Measurements from ENCODE around the gene SLC25A19. TPM values are rescaled to one million over a fixed set of nuclear protein-coding genes. Genes with fewer than 3 reads are reported as not detected.

SLC25A19 gene
- total and polyA plus RNA-seq, 2 experiments from 2014 or later = 17.9 to 22.4 TPM

DNA sequence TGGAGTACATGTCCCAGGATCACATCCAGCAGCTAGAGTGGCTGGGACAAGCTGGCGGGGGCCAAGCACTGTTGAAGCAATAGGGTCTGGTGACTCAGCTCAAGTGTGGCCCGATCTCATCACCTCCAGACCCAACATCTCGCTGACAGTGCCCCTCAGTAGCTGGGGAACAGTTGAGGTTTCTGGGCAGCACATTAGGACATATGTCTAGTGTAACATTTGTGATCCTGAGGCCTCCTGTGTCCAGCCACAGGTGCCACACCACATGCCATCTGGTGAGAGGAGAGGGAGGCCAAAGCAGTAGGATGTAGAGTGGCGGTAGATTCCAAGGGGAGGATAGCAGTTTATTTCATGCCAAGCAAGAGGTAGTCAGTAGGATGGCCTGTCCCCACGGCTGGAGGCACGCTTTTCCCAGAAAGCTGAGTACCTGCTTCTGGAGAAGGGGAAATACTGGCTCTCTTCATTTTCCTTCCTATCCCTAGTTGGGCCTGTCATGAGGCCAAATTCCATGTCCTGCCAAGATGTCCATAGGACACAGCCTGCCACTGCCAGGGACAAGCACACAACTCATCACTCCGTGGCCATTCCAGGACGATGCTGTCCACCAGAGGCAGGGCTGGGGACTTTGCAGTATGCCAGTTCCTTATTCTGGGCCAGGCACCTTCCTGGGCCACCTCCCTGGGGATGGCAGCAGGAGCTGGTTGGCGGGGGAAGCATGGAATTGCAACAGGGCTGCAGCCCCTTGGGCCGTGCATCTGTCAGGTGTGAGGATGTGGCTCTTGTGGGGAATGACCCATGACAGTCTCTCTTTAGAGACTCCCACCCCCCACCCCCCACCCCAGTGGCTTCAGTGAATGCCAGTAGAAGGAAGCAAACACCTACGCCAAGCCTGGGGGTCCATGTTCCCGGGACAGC, 51.9 kb downstream of the SLC25A19 start:
- peaks cover 29% of the 10 kb centered on the region for H3K27me3 Mint-ChIP-seq (ENCODE audit: insufficient read depth, low read depth, poor library complexity)
- H3K27ac Mint-ChIP-seq = no peak overlapping the region; the same call in 1 of the 2 replicates
- peaks cover 10% of the 10 kb centered on the region; the same call in 2 of the 3 replicates for H3K4me1 Mint-ChIP-seq
- Histone ChIP-seq H3K4me1 (ENCODE audit: insufficient read depth) (no peaks in the 10 kb centered on the region), H3K27me3 (ENCODE audit: insufficient read depth) (no peaks in the 10 kb centered on the region), H3K36me3 (ENCODE audit: insufficient read depth) (peaks cover 32% of the 10 kb centered on the region), H3K27ac (ENCODE audit: low read depth) (no peak overlapping the region), H3K79me2 (replicated peaks; ENCODE audit: insufficient read depth) (no peaks in the 10 kb centered on the region), H4K20me1 (replicated peaks; ENCODE audit: insufficient read depth) (peaks cover 4% of the 10 kb centered on the region; the same call in 1 of the 2 replicates), H3K4me2 (no peak overlapping the region), H3K4me3 (no peak overlapping the region), H3K9me2 (ENCODE audit: insufficient read depth) (no peaks in the 10 kb centered on the region), H2AFZ (no peak overlapping the region), H3F3A (replicated peaks; ENCODE audit: low read depth) (peaks cover 39% of the 10 kb centered on the region)
- DNase-seq (ENCODE audit: low spot score) (no peak), ATAC-seq (no peak)
- peaks cover 89% of the 10 kb centered on the region for H3K36me3 Mint-ChIP-seq (ENCODE audit: low read depth)
- H3K4me3 Mint-ChIP-seq = no peak overlapping the region
- no peak for TF ChIP-seq ZNF114 (CRISPR knock-in tag; IDR thresholded peaks at IDR 0.05)
- TF ChIP-seq, protein P1, sequence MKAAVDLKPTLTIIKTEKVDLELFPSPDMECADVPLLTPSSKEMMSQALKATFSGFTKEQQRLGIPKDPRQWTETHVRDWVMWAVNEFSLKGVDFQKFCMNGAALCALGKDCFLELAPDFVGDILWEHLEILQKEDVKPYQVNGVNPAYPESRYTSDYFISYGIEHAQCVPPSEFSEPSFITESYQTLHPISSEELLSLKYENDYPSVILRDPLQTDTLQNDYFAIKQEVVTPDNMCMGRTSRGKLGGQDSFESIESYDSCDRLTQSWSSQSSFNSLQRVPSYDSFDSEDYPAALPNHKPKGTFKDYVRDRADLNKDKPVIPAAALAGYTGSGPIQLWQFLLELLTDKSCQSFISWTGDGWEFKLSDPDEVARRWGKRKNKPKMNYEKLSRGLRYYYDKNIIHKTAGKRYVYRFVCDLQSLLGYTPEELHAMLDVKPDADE (IDR thresholded peaks at IDR 0.05) = no peak
- no peak for TF ChIP-seq EZH2phosphoT487 (IDR thresholded peaks at IDR 0.05; ENCODE audit: unreplicated experiment)
- no peak for TF ChIP-seq EZH2 (IDR thresholded peaks at IDR 0.05; ENCODE audit: low read depth, unreplicated experiment)
- no peak for TF ChIP-seq ZNF331 (CRISPR knock-in tag; IDR thresholded peaks at IDR 0.05; ENCODE audit: low read depth)
- TF ChIP-seq CREB1 (CRISPR knock-in tag; IDR thresholded peaks at IDR 0.05; ENCODE audit: low read depth) = no peak
- TF ChIP-seq, protein P2, sequence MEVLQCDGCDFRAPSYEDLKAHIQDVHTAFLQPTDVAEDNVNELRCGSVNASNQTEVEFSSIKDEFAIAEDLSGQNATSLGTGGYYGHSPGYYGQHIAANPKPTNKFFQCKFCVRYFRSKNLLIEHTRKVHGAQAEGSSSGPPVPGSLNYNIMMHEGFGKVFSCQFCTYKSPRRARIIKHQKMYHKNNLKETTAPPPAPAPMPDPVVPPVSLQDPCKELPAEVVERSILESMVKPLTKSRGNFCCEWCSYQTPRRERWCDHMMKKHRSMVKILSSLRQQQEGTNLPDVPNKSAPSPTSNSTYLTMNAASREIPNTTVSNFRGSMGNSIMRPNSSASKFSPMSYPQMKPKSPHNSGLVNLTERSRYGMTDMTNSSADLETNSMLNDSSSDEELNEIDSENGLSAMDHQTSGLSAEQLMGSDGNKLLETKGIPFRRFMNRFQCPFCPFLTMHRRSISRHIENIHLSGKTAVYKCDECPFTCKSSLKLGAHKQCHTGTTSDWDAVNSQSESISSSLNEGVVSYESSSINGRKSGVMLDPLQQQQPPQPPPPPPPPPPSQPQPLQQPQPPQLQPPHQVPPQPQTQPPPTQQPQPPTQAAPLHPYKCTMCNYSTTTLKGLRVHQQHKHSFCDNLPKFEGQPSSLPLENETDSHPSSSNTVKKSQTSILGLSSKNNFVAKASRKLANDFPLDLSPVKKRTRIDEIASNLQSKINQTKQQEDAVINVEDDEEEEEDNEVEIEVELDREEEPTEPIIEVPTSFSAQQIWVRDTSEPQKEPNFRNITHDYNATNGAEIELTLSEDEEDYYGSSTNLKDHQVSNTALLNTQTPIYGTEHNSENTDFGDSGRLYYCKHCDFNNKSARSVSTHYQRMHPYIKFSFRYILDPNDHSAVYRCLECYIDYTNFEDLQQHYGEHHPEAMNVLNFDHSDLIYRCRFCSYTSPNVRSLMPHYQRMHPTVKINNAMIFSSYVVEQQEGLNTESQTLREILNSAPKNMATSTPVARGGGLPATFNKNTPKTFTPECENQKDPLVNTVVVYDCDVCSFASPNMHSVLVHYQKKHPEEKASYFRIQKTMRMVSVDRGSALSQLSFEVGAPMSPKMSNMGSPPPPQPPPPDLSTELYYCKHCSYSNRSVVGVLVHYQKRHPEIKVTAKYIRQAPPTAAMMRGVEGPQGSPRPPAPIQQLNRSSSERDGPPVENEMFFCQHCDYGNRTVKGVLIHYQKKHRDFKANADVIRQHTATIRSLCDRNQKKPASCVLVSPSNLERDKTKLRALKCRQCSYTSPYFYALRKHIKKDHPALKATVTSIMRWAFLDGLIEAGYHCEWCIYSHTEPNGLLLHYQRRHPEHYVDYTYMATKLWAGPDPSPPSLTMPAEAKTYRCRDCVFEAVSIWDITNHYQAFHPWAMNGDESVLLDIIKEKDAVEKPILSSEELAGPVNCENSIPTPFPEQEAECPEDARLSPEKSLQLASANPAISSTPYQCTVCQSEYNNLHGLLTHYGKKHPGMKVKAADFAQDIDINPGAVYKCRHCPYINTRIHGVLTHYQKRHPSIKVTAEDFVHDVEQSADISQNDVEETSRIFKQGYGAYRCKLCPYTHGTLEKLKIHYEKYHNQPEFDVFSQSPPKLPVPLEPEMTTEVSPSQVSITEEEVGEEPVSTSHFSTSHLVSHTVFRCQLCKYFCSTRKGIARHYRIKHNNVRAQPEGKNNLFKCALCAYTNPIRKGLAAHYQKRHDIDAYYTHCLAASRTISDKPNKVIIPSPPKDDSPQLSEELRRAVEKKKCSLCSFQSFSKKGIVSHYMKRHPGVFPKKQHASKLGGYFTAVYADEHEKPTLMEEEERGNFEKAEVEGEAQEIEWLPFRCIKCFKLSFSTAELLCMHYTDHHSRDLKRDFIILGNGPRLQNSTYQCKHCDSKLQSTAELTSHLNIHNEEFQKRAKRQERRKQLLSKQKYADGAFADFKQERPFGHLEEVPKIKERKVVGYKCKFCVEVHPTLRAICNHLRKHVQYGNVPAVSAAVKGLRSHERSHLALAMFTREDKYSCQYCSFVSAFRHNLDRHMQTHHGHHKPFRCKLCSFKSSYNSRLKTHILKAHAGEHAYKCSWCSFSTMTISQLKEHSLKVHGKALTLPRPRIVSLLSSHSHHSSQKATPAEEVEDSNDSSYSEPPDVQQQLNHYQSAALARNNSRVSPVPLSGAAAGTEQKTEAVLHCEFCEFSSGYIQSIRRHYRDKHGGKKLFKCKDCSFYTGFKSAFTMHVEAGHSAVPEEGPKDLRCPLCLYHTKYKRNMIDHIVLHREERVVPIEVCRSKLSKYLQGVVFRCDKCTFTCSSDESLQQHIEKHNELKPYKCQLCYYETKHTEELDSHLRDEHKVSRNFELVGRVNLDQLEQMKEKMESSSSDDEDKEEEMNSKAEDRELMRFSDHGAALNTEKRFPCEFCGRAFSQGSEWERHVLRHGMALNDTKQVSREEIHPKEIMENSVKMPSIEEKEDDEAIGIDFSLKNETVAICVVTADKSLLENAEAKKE (CRISPR knock-in tag; IDR thresholded peaks at IDR 0.05) = no peak
- no peak for TF ChIP-seq STAT1 (IDR thresholded peaks at IDR 0.05; ENCODE audit: unreplicated experiment)
- no peak for TF ChIP-seq JUNB (IDR thresholded peaks at IDR 0.05; ENCODE audit: unreplicated experiment)
- TF ChIP-seq, protein P3, sequence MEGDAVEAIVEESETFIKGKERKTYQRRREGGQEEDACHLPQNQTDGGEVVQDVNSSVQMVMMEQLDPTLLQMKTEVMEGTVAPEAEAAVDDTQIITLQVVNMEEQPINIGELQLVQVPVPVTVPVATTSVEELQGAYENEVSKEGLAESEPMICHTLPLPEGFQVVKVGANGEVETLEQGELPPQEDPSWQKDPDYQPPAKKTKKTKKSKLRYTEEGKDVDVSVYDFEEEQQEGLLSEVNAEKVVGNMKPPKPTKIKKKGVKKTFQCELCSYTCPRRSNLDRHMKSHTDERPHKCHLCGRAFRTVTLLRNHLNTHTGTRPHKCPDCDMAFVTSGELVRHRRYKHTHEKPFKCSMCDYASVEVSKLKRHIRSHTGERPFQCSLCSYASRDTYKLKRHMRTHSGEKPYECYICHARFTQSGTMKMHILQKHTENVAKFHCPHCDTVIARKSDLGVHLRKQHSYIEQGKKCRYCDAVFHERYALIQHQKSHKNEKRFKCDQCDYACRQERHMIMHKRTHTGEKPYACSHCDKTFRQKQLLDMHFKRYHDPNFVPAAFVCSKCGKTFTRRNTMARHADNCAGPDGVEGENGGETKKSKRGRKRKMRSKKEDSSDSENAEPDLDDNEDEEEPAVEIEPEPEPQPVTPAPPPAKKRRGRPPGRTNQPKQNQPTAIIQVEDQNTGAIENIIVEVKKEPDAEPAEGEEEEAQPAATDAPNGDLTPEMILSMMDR (conservative IDR thresholded peaks at IDR 0.05; ENCODE audit: low read depth in 2 of 2) = no peak
- no peaks in the 10 kb centered on the region for H3K9me3 Mint-ChIP-seq

All from GM23338 (cell line).